B cell (primary cell): Measurements from ENCODE around the gene IL13RA1. TPM values are rescaled to one million over a fixed set of nuclear protein-coding genes. Genes with fewer than 3 reads are reported as not detected.

ENCODE experiments used
- ATAC-seq: fragments of 200-7000 bp; cut with Tn5 transposase; one replicate; pipeline ENCODE4 v1.10.0; 2021; ENCODE audit warnings: low read depth, mild to moderate bottlenecking, moderate number of reproducible peaks, moderate library complexity
- CTCF ChIA-PET: fragments of 350-600 bp; sonication (Branson Sonifier 250); formaldehyde crosslinking; loops from one replicate; lab custom pipeline; 2021; ENCODE audit warnings: antibody characterized with exemption, inconsistent platforms; lab: Charles Lee
- POLR2A ChIA-PET: fragments of 350-600 bp; sonication (Branson Sonifier 250); formaldehyde crosslinking; loops from one replicate; lab custom pipeline; 2021; ENCODE audit warnings: antibody characterized with exemption; lab: Charles Lee
- DNase-seq: peaks from one replicate; pipeline ENCODE4 v3.0.0; 2013
- H2AFZ ChIP-seq: 2 replicates; pipeline ENCODE4 v1.6.1; 2012; ENCODE audit warnings: mild to moderate bottlenecking, low read depth, low read length; ENCODE audit not compliant: insufficient read depth, poor library complexity, severe bottlenecking
- H3K27ac ChIP-seq, 2 donors: 1 replicate in 1 of 2; 2 replicates in 1 of 2; pipeline ENCODE4 v1.5.1; 2012 to 2013; ENCODE audit warnings: low read length in 2 of 2, mild to moderate bottlenecking in 2 of 2, moderate library complexity in 1 of 2
- H3K27me3 ChIP-seq, 4 experiments: fragments of 200-600 bp in 1 of 4; sonication (generic) in 1 of 4; replicated peaks in 1 of 4; 1 replicate in 2 of 4; 2 replicates in 2 of 4; pipeline versions ENCODE4 v1.6.1 to v1.7.0; 2013 to 2016; ENCODE audit warnings: low read length in 3 of 4, mild to moderate bottlenecking in 2 of 4, mixed read lengths in 1 of 4, moderate library complexity in 1 of 4; ENCODE audit not compliant: insufficient read depth in 4 of 4, control insufficient read depth in 3 of 4; ENCODE audit errors: control extremely low read depth in 1 of 4
- H3K36me3 ChIP-seq, 2 experiments: replicated peaks in 1 of 2; 1 replicate in 1 of 2; 2 replicates in 1 of 2; pipeline versions ENCODE4 v1.6.1 to v1.7.1; 2013; ENCODE audit warnings: low read length in 1 of 2; ENCODE audit not compliant: insufficient read depth in 2 of 2, control insufficient read depth in 1 of 2; ENCODE audit errors: control extremely low read depth in 1 of 2, extremely low read depth in 1 of 2
- H3K4me1 ChIP-seq, 2 donors: fragments of 200-600 bp in 1 of 2; sonication (generic) in 1 of 2; 1 replicate in 1 of 2; 2 replicates in 1 of 2; pipeline versions ENCODE4 v1.5.1 to v1.6.1; 2013 to 2017; ENCODE audit warnings: low read length in 2 of 2; ENCODE audit not compliant: control insufficient read depth in 2 of 2, insufficient read depth in 2 of 2
- H3K4me2 ChIP-seq: replicated peaks from 2 replicates; pipeline ENCODE3; 2012; ENCODE audit warnings: mild to moderate bottlenecking, low read depth, low read length; ENCODE audit not compliant: poor library complexity, severe bottlenecking
- H3K4me3 ChIP-seq, 5 experiments: fragments of 200-600 bp in 1 of 5; sonication (generic) in 1 of 5; 1 replicate in 3 of 5; 2 replicates in 2 of 5; pipeline versions ENCODE4 v1.5.1 to v1.7.0; 2011 to 2016; ENCODE audit warnings: low read length in 4 of 5, mild to moderate bottlenecking in 4 of 5, low read depth in 2 of 5, control low read depth in 1 of 5, moderate library complexity in 1 of 5; ENCODE audit not compliant: insufficient read depth in 1 of 5; ENCODE audit errors: control extremely low read depth in 1 of 5, extremely low read depth in 1 of 5
- H3K79me2 ChIP-seq: fragments of 200-600 bp; sonication (generic); one replicate; pipeline ENCODE4 v1.6.0; 2016; ENCODE audit warnings: low read length; ENCODE audit not compliant: control insufficient read depth, insufficient read depth
- H3K9ac ChIP-seq: fragments of 200-600 bp; sonication (generic); 2 replicates; pipeline ENCODE4 v1.6.1; 2017; ENCODE audit warnings: mild to moderate bottlenecking, low read length, moderate library complexity
- H3K9me3 ChIP-seq, 3 donors: one replicate each; pipeline versions ENCODE4 v1.6.1 to v1.7.1; 2013; ENCODE audit warnings: low read length in 2 of 3; ENCODE audit not compliant: control insufficient read depth in 2 of 3, insufficient read depth in 1 of 3; ENCODE audit errors: control extremely low read depth in 1 of 3
- H4K20me1 ChIP-seq: 2 replicates; pipeline ENCODE4 v1.6.0; 2012; ENCODE audit warnings: mild to moderate bottlenecking, low read length; ENCODE audit not compliant: insufficient read depth, control insufficient read depth, poor library complexity, severe bottlenecking
- H3K27ac Mint-ChIP-seq: one replicate; pipeline ENCODE4 v1.8.0; 2021; ENCODE audit warnings: mixed read lengths
- H3K27me3 Mint-ChIP-seq: one replicate; pipeline ENCODE4 v1.8.0; 2021; ENCODE audit warnings: mixed read lengths
- H3K4me1 Mint-ChIP-seq: one replicate; pipeline ENCODE4 v1.8.0; 2021; ENCODE audit warnings: mixed read lengths
- H3K4me3 Mint-ChIP-seq: one replicate; pipeline ENCODE4 v1.8.0; 2021; ENCODE audit warnings: mixed read lengths
- H3K9me3 Mint-ChIP-seq: one replicate; pipeline ENCODE4 v1.8.0; 2022; ENCODE audit warnings: mixed read lengths; ENCODE audit not compliant: insufficient read depth
- EZH2 ChIP-seq: IDR thresholded peaks from 2 replicates; pipeline ENCODE4 v1.6.1; 2012; ENCODE audit warnings: borderline replicate concordance, low read depth, mild to moderate bottlenecking, moderate library complexity, low read length; ENCODE audit not compliant: insufficient read depth, poor library complexity, severe bottlenecking
- WGBS: methylation state at CpG from one replicate; pipeline ENCODE4 v1.1.5; 2013; ENCODE audit warnings: missing lambda C conversion rate; ENCODE audit not compliant: insufficient coverage; 5-methylcytosine and 5-hydroxymethylcytosine counted together
- intact Hi-C: fragments of 100-400 bp; cut with micrococcal nuclease; formaldehyde crosslinking; loops from one replicate; pipeline ENCODE4 v1.10.0; 2022
- polyA plus RNA-seq: library from polyadenylated mRNA; depleted of rRNA; stranded (reverse); fragments of >200 nt; gene quantifications from 2 replicates; pipeline ENCODE4 v1.2.3, GENCODE V29; 2012
- total RNA-seq, 2 donors: library from RNA; stranded (reverse); fragments of 120-200 nt in 1 of 2; gene quantifications; 1 replicate in 1 of 2; 2 replicates in 1 of 2; pipeline versions ENCODE4 v1.2.3 to v1.2.4, GENCODE V29; 2013 to 2022
- TF ChIP-seq, protein P1 (sequence below): fragments of 200-600 bp; IDR thresholded peaks from one replicate; pipeline ENCODE4 v1.8.0; 2022; ENCODE audit warnings: antibody characterized with exemption, mild to moderate bottlenecking

IL13RA1 gene
- total and polyA plus RNA-seq, 2 donors (not counting 1 experiment from before 2014, with no cell fraction given) = 9.2 to 36.1 TPM

DNA sequence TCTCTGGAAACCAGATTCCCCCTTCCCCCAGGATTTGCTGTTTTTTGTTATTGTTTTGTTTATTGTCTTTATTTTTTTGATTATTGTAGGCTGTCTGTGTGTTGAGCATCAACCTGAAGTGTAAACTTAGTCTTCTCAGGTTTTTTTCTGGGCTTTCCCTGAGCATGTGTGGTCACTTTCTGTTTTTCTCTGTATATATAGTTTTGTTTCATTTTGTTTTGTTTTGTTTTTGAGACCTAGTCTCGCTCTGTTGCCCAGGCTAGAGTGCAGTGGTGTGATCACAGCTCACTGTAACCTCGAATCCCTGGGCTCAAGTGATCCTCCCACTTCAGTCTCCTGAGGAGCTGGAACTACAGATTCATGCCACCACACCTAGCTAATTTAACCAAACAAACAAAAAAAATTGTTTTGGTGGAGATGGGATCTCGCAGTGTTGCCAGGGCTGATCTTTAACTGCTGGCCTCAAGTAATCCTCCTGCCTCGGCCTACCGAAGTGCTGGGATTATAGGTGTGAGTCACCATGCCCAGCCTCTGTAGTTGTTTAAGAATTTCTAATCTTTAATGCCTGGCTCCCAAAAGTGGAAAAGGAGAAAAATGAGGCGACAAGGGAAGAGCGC lies 9.1 kb downstream of the IL13RA1 start:
- Histone ChIP-seq H3K4me3 (no peak overlapping the region), H3K79me2 (peaks cover 23% of the 10 kb centered on the region), H3K4me1 (peaks cover 9 to 14% of the 10 kb centered on the region in 2 donors), H3K9me3 (peaks cover 0 to 9% (median 0%) of the 10 kb centered on the region in 3 donors), H3K27me3 (no peaks in the 10 kb centered on the region), H3K4me2 (peak overlapping the region; percentile 9), H3K36me3 (no peaks in the 10 kb centered on the region), H2AFZ (no peak overlapping the region), H3K27ac (peak overlapping the region in 1 of 2 donors; percentile 76), H4K20me1 (no peaks in the 10 kb centered on the region), H3K9ac (no peak overlapping the region)
- peak overlapping the region; percentile 66 for H3K4me3 Mint-ChIP-seq
- POLR2A ChIA-PET = no interaction called here
- WGBS = 100% methylated on average over 1 of the region's 7 CpGs
- CTCF ChIA-PET = no interaction called here
- no peak for TF ChIP-seq EZH2
- TF ChIP-seq, protein P1, sequence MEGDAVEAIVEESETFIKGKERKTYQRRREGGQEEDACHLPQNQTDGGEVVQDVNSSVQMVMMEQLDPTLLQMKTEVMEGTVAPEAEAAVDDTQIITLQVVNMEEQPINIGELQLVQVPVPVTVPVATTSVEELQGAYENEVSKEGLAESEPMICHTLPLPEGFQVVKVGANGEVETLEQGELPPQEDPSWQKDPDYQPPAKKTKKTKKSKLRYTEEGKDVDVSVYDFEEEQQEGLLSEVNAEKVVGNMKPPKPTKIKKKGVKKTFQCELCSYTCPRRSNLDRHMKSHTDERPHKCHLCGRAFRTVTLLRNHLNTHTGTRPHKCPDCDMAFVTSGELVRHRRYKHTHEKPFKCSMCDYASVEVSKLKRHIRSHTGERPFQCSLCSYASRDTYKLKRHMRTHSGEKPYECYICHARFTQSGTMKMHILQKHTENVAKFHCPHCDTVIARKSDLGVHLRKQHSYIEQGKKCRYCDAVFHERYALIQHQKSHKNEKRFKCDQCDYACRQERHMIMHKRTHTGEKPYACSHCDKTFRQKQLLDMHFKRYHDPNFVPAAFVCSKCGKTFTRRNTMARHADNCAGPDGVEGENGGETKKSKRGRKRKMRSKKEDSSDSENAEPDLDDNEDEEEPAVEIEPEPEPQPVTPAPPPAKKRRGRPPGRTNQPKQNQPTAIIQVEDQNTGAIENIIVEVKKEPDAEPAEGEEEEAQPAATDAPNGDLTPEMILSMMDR = no peak
- no peaks in the 10 kb centered on the region for H3K27me3 Mint-ChIP-seq
- peaks cover 22% of the 10 kb centered on the region for H3K4me1 Mint-ChIP-seq
- intact Hi-C loops = loop anchor here (10.0 kb wide), 1 partner anchor 52 kb away; no protein-coding TSS in a partner anchor
- H3K27ac Mint-ChIP-seq = peak overlapping the region; percentile 88
- H3K9me3 Mint-ChIP-seq = no peaks in the 10 kb centered on the region
- ATAC-seq (peak; percentile 71), DNase-seq (peak; percentile 36)

GRCh38 chrX:118739577-118739976 lies 12.2 kb downstream of the IL13RA1 start:
- Mint-ChIP-seq H3K27me3 (no peaks in the 10 kb centered on the region), H3K27ac (no peak overlapping the region), H3K4me3 (no peak overlapping the region), H3K4me1 (peaks cover 22% of the 10 kb centered on the region), H3K9me3 (no peaks in the 10 kb centered on the region)
- no peak for ATAC-seq
- no peak overlapping the region for H3K27ac ChIP-seq
- no peaks in the 10 kb centered on the region for H3K27me3 ChIP-seq
- H3K79me2 ChIP-seq = peaks cover 23% of the 10 kb centered on the region
- no peak overlapping the region for H3K9ac ChIP-seq
- POLR2A ChIA-PET = no interaction called here
- no peak overlapping the region for H3K4me2 ChIP-seq
- TF ChIP-seq, protein P1 = no peak
- no peak for TF ChIP-seq EZH2
- peaks cover 0 to 9% (median 0%) of the 10 kb centered on the region in 3 donors for H3K9me3 ChIP-seq
- no peaks in the 10 kb centered on the region for H3K36me3 ChIP-seq
- H3K4me1 ChIP-seq = peaks cover 9 to 14% of the 10 kb centered on the region in 2 donors
- H4K20me1 ChIP-seq = no peaks in the 10 kb centered on the region
- intact Hi-C loops = loop anchor here (10.0 kb wide), 1 partner anchor 55 kb away; no protein-coding TSS in a partner anchor
- H2AFZ ChIP-seq = no peak overlapping the region
- no peak overlapping the region for H3K4me3 ChIP-seq
- DNase-seq = no peak
- CTCF ChIA-PET = no interaction called here
